ENCODE measurements around the gene TUBB4B. TPM values are rescaled to one million over a fixed set of nuclear protein-coding genes. Genes with fewer than 3 reads are reported as not detected.

Gene TUBB4B
- total and polyA plus RNA-seq, 2 experiments from 2014 or later, result 334 to 389 TPM

DNA sequence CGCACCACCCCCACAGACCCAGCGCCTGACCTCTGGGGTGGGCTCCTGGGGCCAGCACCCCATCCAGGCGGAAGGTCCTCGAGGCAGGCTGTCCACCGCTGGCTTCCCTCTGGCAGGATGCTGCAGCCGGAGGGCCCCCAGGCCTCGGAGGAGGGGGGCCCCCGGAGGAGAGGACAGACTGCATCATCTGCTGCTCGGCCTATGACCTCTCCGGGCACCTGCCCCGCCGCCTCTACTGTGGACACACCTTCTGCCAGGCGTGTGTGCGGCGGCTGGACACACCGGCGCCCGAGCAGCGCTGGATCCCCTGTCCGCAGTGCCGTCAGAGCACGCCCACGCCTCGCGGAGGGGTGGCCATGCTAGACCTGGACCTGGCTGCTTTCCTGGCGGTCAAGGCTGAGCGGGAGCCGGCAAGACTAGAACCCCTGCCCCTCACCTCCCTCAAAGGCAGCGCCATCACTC, 12.6 kb upstream of the TUBB4B start:
- Mint-ChIP-seq H3K4me3 (no peak overlapping the region), H3K4me1 (peaks cover 2% of the 10 kb centered on the region; the same call in 2 of the 3 replicates), H3K36me3 (ENCODE audit: low read depth) (no peaks in the 10 kb centered on the region), H3K27me3 (ENCODE audit: insufficient read depth, low read depth, poor library complexity) (peaks cover 3% of the 10 kb centered on the region), H3K27ac (no peak overlapping the region), H3K9me3 (no peaks in the 10 kb centered on the region)
- no peak for DNase-seq (ENCODE audit: low spot score)
- no peak overlapping the region for H3K27ac ChIP-seq (ENCODE audit: low read depth)
- no peaks in the 10 kb centered on the region for H3K27me3 ChIP-seq (ENCODE audit: insufficient read depth)
- H3F3A ChIP-seq (replicated peaks; ENCODE audit: low read depth), result 0 out of 2 replicates have a peak, but pooled peaks cover 6% of the 10 kb centered on the region
- no peaks in the 10 kb centered on the region for H3K36me3 ChIP-seq (ENCODE audit: insufficient read depth)
- H4K20me1 ChIP-seq (replicated peaks; ENCODE audit: insufficient read depth), result no peaks in the 10 kb centered on the region
- TF ChIP-seq JUNB (IDR thresholded peaks at IDR 0.05; ENCODE audit: unreplicated experiment) (no peak), ZNF114 (CRISPR knock-in tag; IDR thresholded peaks at IDR 0.05) (no peak), EZH2phosphoT487 (IDR thresholded peaks at IDR 0.05; ENCODE audit: unreplicated experiment) (no peak), CREB1 (CRISPR knock-in tag; IDR thresholded peaks at IDR 0.05; ENCODE audit: low read depth) (no peak), ZNF462 (CRISPR knock-in tag; IDR thresholded peaks at IDR 0.05) (no peak), STAT1 (IDR thresholded peaks at IDR 0.05; ENCODE audit: unreplicated experiment) (no peak), EZH2 (IDR thresholded peaks at IDR 0.05; ENCODE audit: low read depth, unreplicated experiment) (no peak), NANOG (IDR thresholded peaks at IDR 0.05; ENCODE audit: borderline replicate concordance) (no peak), CTCF (conservative IDR thresholded peaks at IDR 0.05; ENCODE audit: low read depth in 2 of 2) (no peak), POLR2AphosphoS5 (IDR thresholded peaks at IDR 0.05; ENCODE audit: low read depth) (no peak), ZNF331 (CRISPR knock-in tag; IDR thresholded peaks at IDR 0.05; ENCODE audit: low read depth) (no peak)
- TF ChIP-seq, protein P1, sequence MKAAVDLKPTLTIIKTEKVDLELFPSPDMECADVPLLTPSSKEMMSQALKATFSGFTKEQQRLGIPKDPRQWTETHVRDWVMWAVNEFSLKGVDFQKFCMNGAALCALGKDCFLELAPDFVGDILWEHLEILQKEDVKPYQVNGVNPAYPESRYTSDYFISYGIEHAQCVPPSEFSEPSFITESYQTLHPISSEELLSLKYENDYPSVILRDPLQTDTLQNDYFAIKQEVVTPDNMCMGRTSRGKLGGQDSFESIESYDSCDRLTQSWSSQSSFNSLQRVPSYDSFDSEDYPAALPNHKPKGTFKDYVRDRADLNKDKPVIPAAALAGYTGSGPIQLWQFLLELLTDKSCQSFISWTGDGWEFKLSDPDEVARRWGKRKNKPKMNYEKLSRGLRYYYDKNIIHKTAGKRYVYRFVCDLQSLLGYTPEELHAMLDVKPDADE (IDR thresholded peaks at IDR 0.05), result no peak
- TF ChIP-seq, protein P2, sequence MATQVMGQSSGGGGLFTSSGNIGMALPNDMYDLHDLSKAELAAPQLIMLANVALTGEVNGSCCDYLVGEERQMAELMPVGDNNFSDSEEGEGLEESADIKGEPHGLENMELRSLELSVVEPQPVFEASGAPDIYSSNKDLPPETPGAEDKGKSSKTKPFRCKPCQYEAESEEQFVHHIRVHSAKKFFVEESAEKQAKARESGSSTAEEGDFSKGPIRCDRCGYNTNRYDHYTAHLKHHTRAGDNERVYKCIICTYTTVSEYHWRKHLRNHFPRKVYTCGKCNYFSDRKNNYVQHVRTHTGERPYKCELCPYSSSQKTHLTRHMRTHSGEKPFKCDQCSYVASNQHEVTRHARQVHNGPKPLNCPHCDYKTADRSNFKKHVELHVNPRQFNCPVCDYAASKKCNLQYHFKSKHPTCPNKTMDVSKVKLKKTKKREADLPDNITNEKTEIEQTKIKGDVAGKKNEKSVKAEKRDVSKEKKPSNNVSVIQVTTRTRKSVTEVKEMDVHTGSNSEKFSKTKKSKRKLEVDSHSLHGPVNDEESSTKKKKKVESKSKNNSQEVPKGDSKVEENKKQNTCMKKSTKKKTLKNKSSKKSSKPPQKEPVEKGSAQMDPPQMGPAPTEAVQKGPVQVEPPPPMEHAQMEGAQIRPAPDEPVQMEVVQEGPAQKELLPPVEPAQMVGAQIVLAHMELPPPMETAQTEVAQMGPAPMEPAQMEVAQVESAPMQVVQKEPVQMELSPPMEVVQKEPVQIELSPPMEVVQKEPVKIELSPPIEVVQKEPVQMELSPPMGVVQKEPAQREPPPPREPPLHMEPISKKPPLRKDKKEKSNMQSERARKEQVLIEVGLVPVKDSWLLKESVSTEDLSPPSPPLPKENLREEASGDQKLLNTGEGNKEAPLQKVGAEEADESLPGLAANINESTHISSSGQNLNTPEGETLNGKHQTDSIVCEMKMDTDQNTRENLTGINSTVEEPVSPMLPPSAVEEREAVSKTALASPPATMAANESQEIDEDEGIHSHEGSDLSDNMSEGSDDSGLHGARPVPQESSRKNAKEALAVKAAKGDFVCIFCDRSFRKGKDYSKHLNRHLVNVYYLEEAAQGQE (IDR thresholded peaks at IDR 0.05; ENCODE audit: unreplicated experiment), result no peak
- H3K4me1 ChIP-seq (ENCODE audit: insufficient read depth), result no peaks in the 10 kb centered on the region; the same call in 1 of the 2 replicates
- no peak for ATAC-seq
- no peak overlapping the region for H3K4me2 ChIP-seq
- H3K79me2 ChIP-seq (replicated peaks; ENCODE audit: insufficient read depth), result no peaks in the 10 kb centered on the region
- no peak overlapping the region for H2AFZ ChIP-seq
- no peak overlapping the region for H3K4me3 ChIP-seq
- H3K9me2 ChIP-seq (ENCODE audit: insufficient read depth), result no peaks in the 10 kb centered on the region

Measured in GM23338 (cell line).